B cell (primary cell): ENCODE data around the gene CCNL1. TPM values are rescaled to one million over a fixed set of nuclear protein-coding genes. Genes with fewer than 3 reads are reported as not detected.

Source experiments
- ATAC-seq: fragments of 200-7000 bp; cut with Tn5 transposase; one replicate; pipeline ENCODE4 v1.10.0; 2021; ENCODE audit warnings: low read depth, mild to moderate bottlenecking, moderate number of reproducible peaks, moderate library complexity
- CTCF ChIA-PET: fragments of 350-600 bp; sonication (Branson Sonifier 250); formaldehyde crosslinking; loops from one replicate; lab custom pipeline; 2021; ENCODE audit warnings: antibody characterized with exemption, inconsistent platforms; lab: Charles Lee
- POLR2A ChIA-PET: fragments of 350-600 bp; sonication (Branson Sonifier 250); formaldehyde crosslinking; loops from one replicate; lab custom pipeline; 2021; ENCODE audit warnings: antibody characterized with exemption; lab: Charles Lee
- DNase-seq: peaks from one replicate; pipeline ENCODE4 v3.0.0; 2013
- H2AFZ ChIP-seq: 2 replicates; pipeline ENCODE4 v1.6.1; 2012; ENCODE audit warnings: mild to moderate bottlenecking, low read depth, low read length; ENCODE audit not compliant: insufficient read depth, poor library complexity, severe bottlenecking
- H3K27ac ChIP-seq, 2 donors: 1 replicate in 1 of 2; 2 replicates in 1 of 2; pipeline ENCODE4 v1.5.1; 2012 to 2013; ENCODE audit warnings: low read length in 2 of 2, mild to moderate bottlenecking in 2 of 2, moderate library complexity in 1 of 2
- H3K27me3 ChIP-seq, 4 experiments: fragments of 200-600 bp in 1 of 4; sonication (generic) in 1 of 4; replicated peaks in 1 of 4; 1 replicate in 2 of 4; 2 replicates in 2 of 4; pipeline versions ENCODE4 v1.6.1 to v1.7.0; 2013 to 2016; ENCODE audit warnings: low read length in 3 of 4, mild to moderate bottlenecking in 2 of 4, mixed read lengths in 1 of 4, moderate library complexity in 1 of 4; ENCODE audit not compliant: insufficient read depth in 4 of 4, control insufficient read depth in 3 of 4; ENCODE audit errors: control extremely low read depth in 1 of 4
- H3K36me3 ChIP-seq, 2 experiments: replicated peaks in 1 of 2; 1 replicate in 1 of 2; 2 replicates in 1 of 2; pipeline versions ENCODE4 v1.6.1 to v1.7.1; 2013; ENCODE audit warnings: low read length in 1 of 2; ENCODE audit not compliant: insufficient read depth in 2 of 2, control insufficient read depth in 1 of 2; ENCODE audit errors: control extremely low read depth in 1 of 2, extremely low read depth in 1 of 2
- H3K4me1 ChIP-seq, 2 donors: fragments of 200-600 bp in 1 of 2; sonication (generic) in 1 of 2; 1 replicate in 1 of 2; 2 replicates in 1 of 2; pipeline versions ENCODE4 v1.5.1 to v1.6.1; 2013 to 2017; ENCODE audit warnings: low read length in 2 of 2; ENCODE audit not compliant: control insufficient read depth in 2 of 2, insufficient read depth in 2 of 2
- H3K4me2 ChIP-seq: replicated peaks from 2 replicates; pipeline ENCODE3; 2012; ENCODE audit warnings: mild to moderate bottlenecking, low read depth, low read length; ENCODE audit not compliant: poor library complexity, severe bottlenecking
- H3K4me3 ChIP-seq, 5 experiments: fragments of 200-600 bp in 1 of 5; sonication (generic) in 1 of 5; 1 replicate in 3 of 5; 2 replicates in 2 of 5; pipeline versions ENCODE4 v1.5.1 to v1.7.0; 2011 to 2016; ENCODE audit warnings: low read length in 4 of 5, mild to moderate bottlenecking in 4 of 5, low read depth in 2 of 5, control low read depth in 1 of 5, moderate library complexity in 1 of 5; ENCODE audit not compliant: insufficient read depth in 1 of 5; ENCODE audit errors: control extremely low read depth in 1 of 5, extremely low read depth in 1 of 5
- H3K79me2 ChIP-seq: fragments of 200-600 bp; sonication (generic); one replicate; pipeline ENCODE4 v1.6.0; 2016; ENCODE audit warnings: low read length; ENCODE audit not compliant: control insufficient read depth, insufficient read depth
- H3K9ac ChIP-seq: fragments of 200-600 bp; sonication (generic); 2 replicates; pipeline ENCODE4 v1.6.1; 2017; ENCODE audit warnings: mild to moderate bottlenecking, low read length, moderate library complexity
- H3K9me3 ChIP-seq, 3 donors: one replicate each; pipeline versions ENCODE4 v1.6.1 to v1.7.1; 2013; ENCODE audit warnings: low read length in 2 of 3; ENCODE audit not compliant: control insufficient read depth in 2 of 3, insufficient read depth in 1 of 3; ENCODE audit errors: control extremely low read depth in 1 of 3
- H4K20me1 ChIP-seq: 2 replicates; pipeline ENCODE4 v1.6.0; 2012; ENCODE audit warnings: mild to moderate bottlenecking, low read length; ENCODE audit not compliant: insufficient read depth, control insufficient read depth, poor library complexity, severe bottlenecking
- H3K27ac Mint-ChIP-seq: one replicate; pipeline ENCODE4 v1.8.0; 2021; ENCODE audit warnings: mixed read lengths
- H3K27me3 Mint-ChIP-seq: one replicate; pipeline ENCODE4 v1.8.0; 2021; ENCODE audit warnings: mixed read lengths
- H3K4me1 Mint-ChIP-seq: one replicate; pipeline ENCODE4 v1.8.0; 2021; ENCODE audit warnings: mixed read lengths
- H3K4me3 Mint-ChIP-seq: one replicate; pipeline ENCODE4 v1.8.0; 2021; ENCODE audit warnings: mixed read lengths
- H3K9me3 Mint-ChIP-seq: one replicate; pipeline ENCODE4 v1.8.0; 2022; ENCODE audit warnings: mixed read lengths; ENCODE audit not compliant: insufficient read depth
- EZH2 ChIP-seq: IDR thresholded peaks from 2 replicates; pipeline ENCODE4 v1.6.1; 2012; ENCODE audit warnings: borderline replicate concordance, low read depth, mild to moderate bottlenecking, moderate library complexity, low read length; ENCODE audit not compliant: insufficient read depth, poor library complexity, severe bottlenecking
- WGBS: methylation state at CpG from one replicate; pipeline ENCODE4 v1.1.5; 2013; ENCODE audit warnings: missing lambda C conversion rate; ENCODE audit not compliant: insufficient coverage; 5-methylcytosine and 5-hydroxymethylcytosine counted together
- intact Hi-C: fragments of 100-400 bp; cut with micrococcal nuclease; formaldehyde crosslinking; loops from one replicate; pipeline ENCODE4 v1.10.0; 2022
- polyA plus RNA-seq: library from polyadenylated mRNA; depleted of rRNA; stranded (reverse); fragments of >200 nt; gene quantifications from 2 replicates; pipeline ENCODE4 v1.2.3, GENCODE V29; 2012
- total RNA-seq, 2 donors: library from RNA; stranded (reverse); fragments of 120-200 nt in 1 of 2; gene quantifications; 1 replicate in 1 of 2; 2 replicates in 1 of 2; pipeline versions ENCODE4 v1.2.3 to v1.2.4, GENCODE V29; 2013 to 2022
- TF ChIP-seq, protein P1 (sequence below): fragments of 200-600 bp; IDR thresholded peaks from one replicate; pipeline ENCODE4 v1.8.0; 2022; ENCODE audit warnings: antibody characterized with exemption, mild to moderate bottlenecking

The CCNL1 gene
- total and polyA plus RNA-seq, 2 donors (not counting 1 experiment from before 2014, with no cell fraction given) = 322 to 655 TPM

DNA sequence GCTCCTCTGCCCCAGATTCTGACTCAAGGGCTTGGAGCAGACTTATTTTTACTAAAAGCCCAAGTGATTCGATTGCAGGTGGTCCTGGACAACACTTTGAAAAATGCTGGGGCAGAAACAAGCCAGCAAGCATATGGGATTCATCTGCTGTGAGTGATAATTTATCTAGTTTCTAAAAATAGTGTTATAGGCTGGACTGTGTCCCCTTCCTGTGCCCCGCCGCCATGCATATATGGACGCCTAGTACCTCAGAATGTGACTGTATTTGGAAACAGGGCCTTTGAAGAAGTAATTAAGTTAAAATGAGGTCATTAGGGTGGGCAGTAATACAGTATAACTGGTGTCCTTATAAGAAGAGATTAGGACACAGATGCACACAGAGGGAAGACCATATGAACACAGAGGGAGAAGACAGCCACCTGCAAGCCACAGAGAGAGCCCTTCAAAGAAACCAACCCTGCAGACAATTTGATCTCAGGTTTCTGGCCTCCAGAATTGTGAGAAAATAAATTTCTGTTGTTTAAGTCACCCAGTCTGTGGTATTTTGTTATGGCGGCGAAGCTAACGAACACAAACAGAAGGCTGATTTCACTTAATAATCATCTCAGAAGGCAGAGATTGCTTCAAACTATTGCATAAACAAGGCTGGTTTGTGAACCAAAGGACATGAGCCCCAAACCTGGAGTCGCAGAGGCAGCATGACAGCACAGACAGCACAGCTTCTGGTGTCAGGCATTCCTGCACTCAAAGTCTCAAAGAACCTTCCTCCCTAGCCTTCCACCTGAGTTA, 59.1 kb downstream of the CCNL1 start:
- DNase-seq = no peak
- no peak for ATAC-seq
- H3K79me2 ChIP-seq = no peaks in the 10 kb centered on the region
- no peaks in the 10 kb centered on the region for H3K27me3 Mint-ChIP-seq
- H3K36me3 ChIP-seq = no peaks in the 10 kb centered on the region
- no peak overlapping the region for H2AFZ ChIP-seq
- H3K4me1 ChIP-seq = peaks cover 25 to 30% of the 10 kb centered on the region in 2 donors
- H3K9me3 Mint-ChIP-seq = no peaks in the 10 kb centered on the region
- WGBS = 97% methylated on average over 8 of the region's 8 CpGs
- no peak overlapping the region for H3K4me3 Mint-ChIP-seq
- H4K20me1 ChIP-seq = no peaks in the 10 kb centered on the region
- POLR2A ChIA-PET = no interaction called here
- H3K27ac Mint-ChIP-seq = no peak overlapping the region
- H3K9ac ChIP-seq = no peak overlapping the region
- H3K27me3 ChIP-seq = no peaks in the 10 kb centered on the region
- H3K4me2 ChIP-seq = no peak overlapping the region
- TF ChIP-seq, protein P1, sequence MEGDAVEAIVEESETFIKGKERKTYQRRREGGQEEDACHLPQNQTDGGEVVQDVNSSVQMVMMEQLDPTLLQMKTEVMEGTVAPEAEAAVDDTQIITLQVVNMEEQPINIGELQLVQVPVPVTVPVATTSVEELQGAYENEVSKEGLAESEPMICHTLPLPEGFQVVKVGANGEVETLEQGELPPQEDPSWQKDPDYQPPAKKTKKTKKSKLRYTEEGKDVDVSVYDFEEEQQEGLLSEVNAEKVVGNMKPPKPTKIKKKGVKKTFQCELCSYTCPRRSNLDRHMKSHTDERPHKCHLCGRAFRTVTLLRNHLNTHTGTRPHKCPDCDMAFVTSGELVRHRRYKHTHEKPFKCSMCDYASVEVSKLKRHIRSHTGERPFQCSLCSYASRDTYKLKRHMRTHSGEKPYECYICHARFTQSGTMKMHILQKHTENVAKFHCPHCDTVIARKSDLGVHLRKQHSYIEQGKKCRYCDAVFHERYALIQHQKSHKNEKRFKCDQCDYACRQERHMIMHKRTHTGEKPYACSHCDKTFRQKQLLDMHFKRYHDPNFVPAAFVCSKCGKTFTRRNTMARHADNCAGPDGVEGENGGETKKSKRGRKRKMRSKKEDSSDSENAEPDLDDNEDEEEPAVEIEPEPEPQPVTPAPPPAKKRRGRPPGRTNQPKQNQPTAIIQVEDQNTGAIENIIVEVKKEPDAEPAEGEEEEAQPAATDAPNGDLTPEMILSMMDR = no peak
- TF ChIP-seq EZH2 = no peak
- CTCF ChIA-PET = interaction anchor here (1.5 kb wide), 1 partner anchor 12 kb away, joined by 3 read pairs; no protein-coding TSS in a partner anchor
- no peak overlapping the region for H3K4me3 ChIP-seq
- intact Hi-C loops = no loop called here
- no peaks in the 10 kb centered on the region for H3K9me3 ChIP-seq
- H3K27ac ChIP-seq = no peak overlapping the region
- H3K4me1 Mint-ChIP-seq = peaks cover 28% of the 10 kb centered on the region

DNA sequence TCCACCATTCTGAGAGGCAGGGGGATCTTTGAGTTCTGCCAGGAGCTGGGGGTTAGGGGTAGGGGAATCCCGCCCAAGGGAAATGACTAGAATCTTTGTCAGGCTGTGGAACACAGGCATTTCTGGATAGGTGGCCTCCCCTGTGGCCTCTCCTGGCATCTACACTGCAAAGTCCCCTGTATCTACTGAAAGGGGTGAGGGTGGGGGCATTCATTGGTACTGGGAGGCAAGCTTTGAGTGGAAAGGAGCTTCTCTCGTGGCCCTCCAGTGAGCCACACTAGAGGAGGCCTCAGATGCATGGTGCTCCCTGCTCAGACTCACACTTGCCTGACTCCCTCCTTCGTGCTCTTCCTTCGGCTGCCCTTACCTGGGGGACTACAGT, 59.9 kb downstream of the CCNL1 start:
- no peaks in the 10 kb centered on the region for H3K27me3 ChIP-seq
- intact Hi-C loops = no loop called here
- no peaks in the 10 kb centered on the region for H4K20me1 ChIP-seq
- CTCF ChIA-PET = interaction anchor here (0.5 to 1.5 kb wide), 3 partner anchors 11 to 438 kb away, joined by 3 to 4 read pairs (median 4); no protein-coding TSS in a partner anchor
- no peak for TF ChIP-seq EZH2
- TF ChIP-seq, protein P1 = no peak
- no peaks in the 10 kb centered on the region for H3K9me3 Mint-ChIP-seq
- POLR2A ChIA-PET = no interaction called here
- no peak overlapping the region for H3K4me2 ChIP-seq
- 75% methylated on average over 1 of the region's 4 CpGs for WGBS
- peaks cover 19 to 23% of the 10 kb centered on the region in 2 donors for H3K4me1 ChIP-seq
- no peak overlapping the region for H3K27ac Mint-ChIP-seq
- no peaks in the 10 kb centered on the region for H3K79me2 ChIP-seq
- H3K27ac ChIP-seq = no peak overlapping the region
- no peaks in the 10 kb centered on the region for H3K36me3 ChIP-seq
- no peaks in the 10 kb centered on the region for H3K27me3 Mint-ChIP-seq
- H3K4me3 Mint-ChIP-seq = no peak overlapping the region
- H3K9ac ChIP-seq = no peak overlapping the region
- no peak overlapping the region for H3K4me3 ChIP-seq
- no peak overlapping the region for H2AFZ ChIP-seq
- DNase-seq = no peak
- no peak for ATAC-seq
- H3K4me1 Mint-ChIP-seq = peaks cover 21% of the 10 kb centered on the region
- no peaks in the 10 kb centered on the region for H3K9me3 ChIP-seq
